HG03520 (cell line): ENCODE measurements around the gene ARHGAP45.

Experiments
- ATAC-seq: cut with Tn5 transposase; IDR thresholded peaks from one replicate; pipeline ENCODE4 v1.9.1; 2021; ENCODE audit warnings: mild to moderate bottlenecking, moderate library complexity; ENCODE audit not compliant: unreplicated experiment

Gene ARHGAP45

DNA sequence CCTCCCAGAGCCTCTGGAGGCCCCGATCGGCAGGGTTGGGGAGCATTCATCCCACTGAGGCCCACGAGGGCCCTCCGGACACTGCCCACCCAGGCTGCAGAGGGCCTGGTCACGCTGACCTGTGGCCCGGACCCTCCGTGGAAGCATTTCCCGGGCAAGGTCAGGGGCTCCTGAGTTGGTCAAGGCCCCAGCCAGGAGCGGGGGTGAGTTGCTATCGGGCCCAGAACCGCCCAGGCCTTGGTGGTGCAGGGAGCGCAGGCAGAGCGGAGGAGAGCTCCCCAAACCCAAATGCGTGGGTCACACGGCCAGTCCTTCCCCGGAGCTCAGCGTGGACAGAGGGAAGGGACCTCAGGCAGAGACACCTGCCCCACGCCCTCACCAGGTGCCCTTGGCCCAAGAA is 62.6 kb downstream of the ARHGAP45 start:
- ATAC-seq = no peak

DNA sequence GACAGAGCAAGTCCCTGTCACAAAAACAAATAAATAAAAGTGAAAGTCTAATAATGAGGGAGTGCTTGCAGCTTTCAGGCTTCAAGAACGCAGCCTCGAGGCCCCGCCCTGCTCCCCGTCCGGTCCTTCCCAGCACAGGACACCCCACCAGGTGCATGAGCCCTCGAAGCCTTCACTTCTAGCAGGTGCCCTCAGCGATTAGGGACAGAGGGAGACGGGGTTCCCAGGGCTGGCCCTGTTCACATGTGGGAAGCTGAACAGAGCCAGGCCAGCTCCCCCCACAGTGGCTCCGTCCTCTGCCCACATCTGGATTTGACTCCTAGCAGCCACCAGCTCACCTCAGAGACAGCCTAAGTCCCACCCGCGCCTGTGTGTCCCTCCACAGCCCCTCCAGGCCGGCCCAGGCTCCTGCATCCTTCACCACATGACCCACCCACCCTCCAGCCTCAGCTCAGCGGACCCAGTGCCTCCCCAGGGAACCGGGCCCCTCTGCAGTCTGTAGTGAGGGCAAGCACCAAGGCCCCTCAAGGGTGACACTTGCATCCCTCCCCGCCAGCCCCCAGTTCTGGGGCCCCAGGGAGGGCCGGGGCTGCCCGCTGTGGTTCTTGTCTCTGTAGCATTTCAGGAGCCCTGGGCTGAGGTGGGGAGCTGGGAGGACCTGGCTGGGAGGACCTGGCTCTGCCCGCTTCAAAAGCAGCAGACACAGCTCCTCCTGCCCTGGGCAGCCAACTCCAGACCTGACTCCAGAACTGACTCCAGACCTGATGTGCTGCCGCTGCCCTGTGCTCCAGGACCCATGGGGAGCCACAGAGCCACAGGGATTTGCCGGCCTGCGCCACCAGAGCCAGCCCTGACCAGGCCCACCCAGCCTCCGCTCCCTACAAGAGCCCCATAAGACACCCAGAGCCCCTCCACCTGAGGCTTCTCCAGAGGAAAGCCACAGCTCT is 64.1 kb downstream of the ARHGAP45 start:
- no peak for ATAC-seq

DNA sequence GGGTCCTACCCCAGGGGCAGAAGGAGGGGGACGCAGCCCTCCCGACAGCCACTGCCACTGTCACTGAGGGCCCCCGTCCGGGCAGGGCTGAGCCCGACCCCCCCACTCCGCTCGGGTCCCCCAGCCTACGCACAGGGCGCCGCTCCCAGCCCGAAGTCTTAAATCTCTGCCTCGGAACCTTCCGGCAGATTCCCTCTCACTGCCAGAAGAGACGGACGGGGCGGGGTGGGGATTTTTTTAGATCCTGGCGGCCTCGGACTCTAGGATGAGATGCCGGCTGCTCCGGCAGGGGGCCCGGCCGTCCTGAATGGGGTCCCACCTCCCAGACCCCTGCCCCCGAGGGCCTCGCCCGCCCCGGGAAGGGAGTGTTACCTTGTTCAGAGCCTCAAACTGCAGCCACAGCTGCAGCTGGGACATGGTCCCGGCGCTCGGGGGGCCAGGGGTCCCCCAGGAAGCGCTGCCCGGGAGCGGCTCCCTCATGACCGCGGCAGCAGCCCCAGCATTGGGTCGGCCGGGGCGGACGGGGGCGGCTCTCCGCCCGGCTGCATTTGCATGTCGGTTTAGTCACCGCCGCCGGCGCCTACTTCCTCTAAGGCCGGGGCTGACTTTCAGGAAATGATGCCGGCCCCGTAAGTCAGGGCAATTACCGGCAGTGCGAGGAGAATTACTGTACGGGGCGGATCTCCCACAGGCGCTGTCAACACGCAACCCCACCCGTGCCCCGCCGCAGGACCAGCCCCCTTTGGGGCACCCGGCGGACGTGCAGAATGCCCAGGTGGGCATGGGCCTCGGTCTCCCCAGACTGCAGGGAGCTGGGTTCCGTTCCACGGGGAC is 65.0 kb downstream of the ARHGAP45 start:
- no peak for ATAC-seq

DNA sequence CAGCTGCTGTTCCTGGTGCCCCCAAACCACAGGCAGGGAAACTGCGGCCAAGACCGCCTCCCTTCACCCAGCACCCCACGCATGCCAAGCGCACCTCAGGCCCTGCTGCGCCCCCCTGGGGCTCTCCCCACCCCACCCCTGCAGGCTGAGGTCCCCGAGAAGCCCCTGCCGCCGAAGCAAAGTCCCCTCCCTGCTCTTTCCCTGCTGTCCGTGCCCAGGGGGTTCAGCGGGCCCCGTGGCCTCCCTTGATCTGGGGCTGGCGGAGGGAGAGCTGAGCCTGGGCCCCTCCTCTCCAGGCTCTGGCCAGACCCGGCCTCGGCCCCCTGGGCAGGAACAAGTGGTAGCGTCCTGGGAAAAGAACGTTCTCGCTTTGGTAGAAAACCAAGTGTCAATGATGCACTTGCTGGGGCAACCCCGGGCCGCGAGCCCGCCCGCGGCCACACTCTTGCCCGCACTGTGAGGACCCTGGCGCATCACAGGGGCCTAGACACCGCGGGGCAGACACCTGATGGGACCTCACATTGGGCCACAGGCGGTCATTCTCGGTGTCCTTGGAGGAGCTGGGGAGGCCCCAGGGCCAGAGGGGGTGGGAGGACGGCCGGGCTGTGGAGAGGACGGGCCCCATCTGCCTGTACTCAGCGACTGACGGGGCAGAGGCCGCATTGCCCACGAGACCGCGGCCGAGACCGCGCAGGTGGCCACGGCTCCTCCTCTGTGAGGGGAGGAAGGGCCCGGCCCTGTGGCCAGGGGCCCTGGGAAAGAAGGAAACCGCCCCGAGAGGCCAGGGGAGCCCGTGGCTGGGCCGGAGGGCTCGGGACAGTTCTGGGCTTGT is 65.8 kb downstream of the ARHGAP45 start:
- ATAC-seq = no peak

DNA sequence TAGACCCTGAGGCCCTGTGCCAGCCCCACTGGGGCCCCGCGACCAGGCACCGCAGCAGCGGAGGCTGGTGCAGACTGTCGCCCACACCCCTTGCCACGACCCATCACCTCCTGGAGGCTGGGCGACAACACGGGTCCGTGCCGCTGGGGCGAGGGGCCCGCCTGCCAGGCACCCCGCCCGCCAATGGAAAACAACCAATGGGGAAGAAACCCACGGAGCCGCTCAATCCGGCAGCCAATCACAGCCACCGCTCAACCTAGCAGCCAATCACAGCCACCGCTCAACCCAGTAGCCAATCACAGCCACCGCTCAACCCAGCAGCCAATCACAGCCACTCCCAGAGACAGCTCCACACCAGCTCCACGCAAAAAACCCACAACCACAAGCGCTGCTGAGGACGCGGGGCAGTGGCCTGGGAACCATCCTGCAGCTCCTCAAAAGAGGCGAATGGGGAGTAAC is 66.5 kb downstream of the ARHGAP45 start:
- ATAC-seq = no peak

DNA sequence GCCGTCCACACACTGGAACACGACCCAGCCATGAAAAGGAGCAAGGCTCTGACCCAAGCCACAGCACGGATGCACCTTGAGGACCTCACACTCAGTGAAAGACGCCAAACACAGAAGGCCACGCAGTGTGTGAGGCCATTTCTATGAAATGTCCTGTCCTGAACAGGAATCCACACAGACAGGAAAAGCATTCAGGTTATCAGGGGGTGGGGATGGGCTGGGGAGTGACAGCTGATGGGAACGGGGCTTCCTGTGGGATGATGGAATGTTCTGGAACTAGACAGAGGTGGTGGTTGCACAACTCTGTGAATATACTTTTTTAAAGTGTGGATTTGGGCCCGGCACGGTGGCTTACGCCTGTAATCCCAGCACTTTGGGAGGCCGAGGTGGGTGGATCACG is 67.5 kb downstream of the ARHGAP45 start:
- ATAC-seq = no peak

DNA sequence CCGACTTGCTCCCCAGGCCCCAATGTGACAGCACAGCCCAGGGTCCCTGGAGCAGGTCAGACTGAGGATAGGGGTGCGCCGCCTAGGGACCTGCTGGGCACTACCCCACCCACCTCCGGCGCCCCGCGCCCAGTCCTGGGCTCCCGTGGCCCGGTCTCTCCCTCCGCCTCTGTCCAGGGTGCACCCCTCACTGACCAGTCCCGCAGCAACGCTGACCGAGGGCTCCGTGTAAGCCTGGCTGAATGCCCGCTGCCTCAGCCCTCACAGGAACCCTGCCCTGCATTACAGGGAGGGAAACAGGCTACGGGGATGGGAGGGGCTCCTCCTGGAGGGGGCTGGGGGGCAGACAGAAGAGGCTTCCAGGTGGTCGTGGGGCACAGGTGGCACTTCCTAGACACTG is 68.5 kb downstream of the ARHGAP45 start:
- no peak for ATAC-seq

DNA sequence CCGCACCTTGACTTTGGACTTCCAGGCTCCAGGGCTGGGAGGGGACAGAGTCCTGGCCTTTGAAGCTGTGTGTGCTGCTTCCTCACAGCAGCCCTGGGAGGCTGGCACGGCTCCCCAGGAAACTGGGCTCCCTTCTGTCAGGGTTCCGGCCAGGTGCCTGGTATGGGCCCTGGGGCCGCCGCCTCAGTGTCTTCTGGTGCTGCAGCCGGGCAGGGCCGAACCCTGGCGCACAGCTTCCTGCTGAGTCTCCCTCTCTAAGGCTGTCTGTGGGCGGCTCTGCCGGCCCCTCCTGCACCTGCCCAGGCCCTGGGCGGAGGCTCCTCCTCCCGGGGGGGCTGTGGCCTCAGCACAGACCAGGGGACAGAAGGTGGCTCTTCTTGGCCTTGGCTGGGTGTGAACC is 69.2 kb downstream of the ARHGAP45 start:
- ATAC-seq = no peak
